A673 (cell line): Measurements from ENCODE around the gene ZNF213. TPM values are rescaled to one million over a fixed set of nuclear protein-coding genes. Genes with fewer than 3 reads are reported as not detected.

Experiments
- BruUV-seq: library from RNA; stranded (reverse); fragments of 400-500 nt; replicated peaks from 2 replicates; lab custom pipeline; 2021; lab: Mats Ljungman, UMichigan
- CTCF ChIA-PET: fragments of 300-600 bp; sonication (Branson Sonifier 250); formaldehyde crosslinking; loops from one replicate; lab custom pipeline; 2022; ENCODE audit warnings: antibody characterized with exemption; lab: Charles Lee
- POLR2A ChIA-PET: fragments of 300-600 bp; sonication (Branson Sonifier 250); formaldehyde crosslinking; loops from one replicate; lab custom pipeline; 2022; ENCODE audit warnings: antibody characterized with exemption; ENCODE audit not compliant: low non-redundant PET; lab: Charles Lee
- DNase-seq: peaks from one replicate; pipeline ENCODE4 v3.0.0-alpha.2; 2015; ENCODE audit warnings: low spot score
- H3K27ac ChIP-seq: fragments of 200-600 bp; sonication (generic); 2 replicates; pipeline ENCODE4 v1.5.1; 2016; ENCODE audit warnings: mixed run types, low read depth, mild to moderate bottlenecking, mixed read lengths, antibody characterized with exemption, low read length; ENCODE audit not compliant: poor library complexity, severe bottlenecking
- H3K27me3 ChIP-seq: fragments of 200-600 bp; sonication (generic); replicated peaks from 2 replicates; pipeline ENCODE4 v1.6.1; 2017; ENCODE audit warnings: mixed run types, low read depth, mild to moderate bottlenecking, mixed read lengths, antibody characterized with exemption, low read length; ENCODE audit not compliant: insufficient read depth, poor library complexity
- H3K36me3 ChIP-seq: fragments of 200-600 bp; sonication (generic); 2 replicates; pipeline ENCODE4 v1.6.1; 2016; ENCODE audit warnings: mixed run types, mild to moderate bottlenecking, mixed read lengths, antibody characterized with exemption, low read length; ENCODE audit not compliant: insufficient read depth, poor library complexity, severe bottlenecking
- H3K4me1 ChIP-seq: fragments of 200-600 bp; sonication (generic); 2 replicates; pipeline ENCODE4 v1.6.1; 2017; ENCODE audit warnings: mixed run types, mild to moderate bottlenecking, mixed read lengths, antibody characterized with exemption, low read length; ENCODE audit not compliant: insufficient read depth, poor library complexity, severe bottlenecking
- H3K4me3 ChIP-seq: fragments of 200-600 bp; sonication (generic); 2 replicates; pipeline ENCODE4 v1.5.1; 2016; ENCODE audit warnings: low read depth, mixed run types, mild to moderate bottlenecking, mixed read lengths, low read length; ENCODE audit not compliant: poor library complexity, severe bottlenecking
- H3K9me3 ChIP-seq: fragments of 200-600 bp; sonication (generic); 2 replicates; pipeline ENCODE4 v1.6.1; 2016; ENCODE audit warnings: mixed run types, low read depth, mild to moderate bottlenecking, mixed read lengths, antibody characterized with exemption, low read length; ENCODE audit not compliant: poor library complexity, severe bottlenecking
- CTCF ChIP-seq: fragments of 300-800, 200-600 bp; sonication (generic); conservative IDR thresholded peaks from 2 replicates; pipeline ENCODE4 v1.5.1; 2017; ENCODE audit warnings: low read depth, mild to moderate bottlenecking, antibody characterized with exemption, low read length, moderate library complexity, mixed read lengths
- EZH2 ChIP-seq: fragments of 200-600 bp; sonication (generic); IDR thresholded peaks from 2 replicates; pipeline ENCODE4 v1.6.1; 2017; ENCODE audit warnings: borderline replicate concordance, low read depth, mild to moderate bottlenecking, mixed read lengths, antibody characterized with exemption, low read length; ENCODE audit not compliant: poor library complexity, severe bottlenecking
- intact Hi-C: fragments of 100-400 bp; cut with micrococcal nuclease; formaldehyde crosslinking; loops from one replicate; pipeline ENCODE4 v1.10.0; 2022; ENCODE audit not compliant: unreplicated experiment
- total RNA-seq: library from RNA; stranded (reverse); gene quantifications from 2 replicates; pipeline ENCODE4 v1.2.3, GENCODE V29; 2021

The ZNF213 gene
- total RNA-seq, 1 experiment from 2014 or later, result 16.0 TPM

GRCh38 chr16:3087243-3088235 is 47.3 kb upstream of the ZNF213 start:
- POLR2A ChIA-PET, result no interaction called here
- DNase-seq, result no peak
- H3K4me1 ChIP-seq, result no peaks in the 10 kb centered on the region

GRCh38 chr16:3088450-3088849 is 46.4 kb upstream of the ZNF213 start:
- Histone ChIP-seq H3K9me3 (no peaks in the 10 kb centered on the region), H3K27me3 (no peaks in the 10 kb centered on the region), H3K4me1 (no peaks in the 10 kb centered on the region), H3K27ac (no peak overlapping the region), H3K36me3 (no peaks in the 10 kb centered on the region), H3K4me3 (no peak overlapping the region)
- DNase-seq, result no peak
- ChIA-PET CTCF (no interaction called here), POLR2A (no interaction called here)
- intact Hi-C loops, result no loop called here
- no peak for TF ChIP-seq CTCF
- no TSS peak for BruUV-seq

More at GRCh38 chr16:3087243-3088235, 47.3 kb upstream of the ZNF213 start:
- TF ChIP-seq EZH2, result no peak
- intact Hi-C loops, result no loop called here
- no peak overlapping the region for H3K27ac ChIP-seq
- no TSS peak for BruUV-seq
- H3K36me3 ChIP-seq, result no peaks in the 10 kb centered on the region
- CTCF ChIA-PET, result no interaction called here
- no peaks in the 10 kb centered on the region for H3K9me3 ChIP-seq
- no peaks in the 10 kb centered on the region for H3K27me3 ChIP-seq
- no peak overlapping the region for H3K4me3 ChIP-seq

- ChIA-PET POLR2A (no interaction called here), CTCF (no interaction called here)
- H3K27me3 ChIP-seq, result no peaks in the 10 kb centered on the region
- H3K9me3 ChIP-seq, result no peaks in the 10 kb centered on the region
- TF ChIP-seq CTCF (no peak), EZH2 (no peak)
- BruUV-seq, result no TSS peak
- no peak overlapping the region for H3K4me3 ChIP-seq
- H3K27ac ChIP-seq, result no peak overlapping the region
- no peaks in the 10 kb centered on the region for H3K4me1 ChIP-seq
- no peaks in the 10 kb centered on the region for H3K36me3 ChIP-seq
- intact Hi-C loops, result no loop called here
- no peak for DNase-seq
Measured at GRCh38 chr16:3088925-3089716, 45.7 kb upstream of the ZNF213 start.
